ENCODE results near the gene CSRP1. TPM values are rescaled to one million over a fixed set of nuclear protein-coding genes. Genes with fewer than 3 reads are reported as not detected.

The CSRP1 gene
- total RNA-seq, 2 donors from 2014 or later: 186 to 376 TPM

DNA sequence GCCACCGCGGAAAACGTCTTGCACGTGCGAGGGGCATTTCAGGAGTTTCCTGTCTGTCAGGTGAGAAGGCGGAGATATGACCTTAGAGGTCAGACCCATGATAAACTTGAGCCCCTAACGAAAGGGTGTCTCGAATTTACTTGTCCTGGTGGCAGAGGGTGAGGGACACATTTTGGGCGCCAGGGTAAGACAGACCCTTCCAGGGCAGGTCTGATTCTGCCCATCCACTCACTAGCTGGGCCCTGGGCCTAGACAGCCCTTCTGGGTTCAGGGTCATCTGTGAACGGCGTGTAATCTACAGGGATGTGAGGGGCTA, 395 bp upstream of the CSRP1 start:
- Histone ChIP-seq H3K4me1 (peaks cover 6% of the 10 kb centered on the region), H3K27ac (peak overlapping the region; percentile 91), H3K9me3 (no peaks in the 10 kb centered on the region), H3K9ac (ENCODE audit: low read depth in 2 of 2, low read length in 2 of 2) (peak overlapping the region; percentile 95 to 97), H3K27me3 (no peaks in the 10 kb centered on the region), H3K4me3 (peak overlapping the region; percentile 65), H3K36me3 (no peaks in the 10 kb centered on the region)
- TF ChIP-seq, protein P1, sequence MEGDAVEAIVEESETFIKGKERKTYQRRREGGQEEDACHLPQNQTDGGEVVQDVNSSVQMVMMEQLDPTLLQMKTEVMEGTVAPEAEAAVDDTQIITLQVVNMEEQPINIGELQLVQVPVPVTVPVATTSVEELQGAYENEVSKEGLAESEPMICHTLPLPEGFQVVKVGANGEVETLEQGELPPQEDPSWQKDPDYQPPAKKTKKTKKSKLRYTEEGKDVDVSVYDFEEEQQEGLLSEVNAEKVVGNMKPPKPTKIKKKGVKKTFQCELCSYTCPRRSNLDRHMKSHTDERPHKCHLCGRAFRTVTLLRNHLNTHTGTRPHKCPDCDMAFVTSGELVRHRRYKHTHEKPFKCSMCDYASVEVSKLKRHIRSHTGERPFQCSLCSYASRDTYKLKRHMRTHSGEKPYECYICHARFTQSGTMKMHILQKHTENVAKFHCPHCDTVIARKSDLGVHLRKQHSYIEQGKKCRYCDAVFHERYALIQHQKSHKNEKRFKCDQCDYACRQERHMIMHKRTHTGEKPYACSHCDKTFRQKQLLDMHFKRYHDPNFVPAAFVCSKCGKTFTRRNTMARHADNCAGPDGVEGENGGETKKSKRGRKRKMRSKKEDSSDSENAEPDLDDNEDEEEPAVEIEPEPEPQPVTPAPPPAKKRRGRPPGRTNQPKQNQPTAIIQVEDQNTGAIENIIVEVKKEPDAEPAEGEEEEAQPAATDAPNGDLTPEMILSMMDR (IDR thresholded peaks at IDR 0.05): no peak
- intact Hi-C loops (cut with DNase I): no loop called here
- DNase-seq: no peak

DNA sequence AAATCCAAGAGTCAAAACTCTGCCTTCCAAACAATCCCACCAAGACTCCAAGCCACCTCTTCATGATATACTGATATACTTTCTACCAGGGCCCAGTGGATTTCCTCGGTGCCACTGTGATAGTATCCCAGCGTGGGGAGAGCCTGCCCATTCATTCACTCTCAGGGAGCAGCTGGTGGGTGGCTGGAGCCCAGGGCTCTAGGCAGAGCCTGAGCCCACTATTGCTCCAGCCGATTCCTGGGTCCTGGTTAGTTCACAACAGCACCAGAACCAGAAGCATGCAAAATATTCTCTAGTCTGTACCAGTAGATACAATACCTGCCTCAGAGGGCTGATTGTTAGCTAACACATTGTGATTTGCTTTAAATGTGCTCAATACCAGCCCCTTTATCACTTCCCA, 831 bp downstream of the CSRP1 start:
- peak overlapping the region; percentile 65 for H3K4me3 ChIP-seq
- peak overlapping the region; percentile 95 to 97 for H3K9ac ChIP-seq (ENCODE audit: low read depth in 2 of 2, low read length in 2 of 2)
- H3K27ac ChIP-seq: peak overlapping the region; percentile 91
- H3K27me3 ChIP-seq: no peaks in the 10 kb centered on the region
- H3K36me3 ChIP-seq: no peaks in the 10 kb centered on the region
- intact Hi-C loops (cut with DNase I): no loop called here
- no peak for DNase-seq
- no peaks in the 10 kb centered on the region for H3K9me3 ChIP-seq
- peaks cover 6% of the 10 kb centered on the region for H3K4me1 ChIP-seq
- TF ChIP-seq, protein P1 (IDR thresholded peaks at IDR 0.05): no peak

DNA sequence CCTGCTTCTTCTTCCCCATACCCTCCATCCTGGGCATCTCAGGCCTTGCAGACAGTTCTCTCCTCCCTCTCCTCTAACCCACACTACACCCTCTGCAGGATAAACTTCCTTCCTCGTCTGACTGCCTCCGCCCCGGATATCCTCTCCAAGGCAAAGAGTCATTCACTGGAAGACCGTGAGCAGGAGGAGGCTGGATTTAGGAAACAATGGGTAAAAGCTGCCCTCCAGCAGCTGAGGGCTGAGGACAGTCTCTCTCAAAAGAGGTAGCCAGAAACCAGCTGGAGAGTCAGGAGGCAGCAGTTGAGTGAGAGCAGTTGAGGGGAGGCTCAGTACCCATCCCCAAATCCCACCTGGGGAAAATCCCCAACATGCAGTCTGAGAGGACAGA, 1.4 kb downstream of the CSRP1 start:
- H3K9ac ChIP-seq (ENCODE audit: low read depth in 2 of 2, low read length in 2 of 2): peak overlapping the region; percentile 95 to 97
- peaks cover 6% of the 10 kb centered on the region for H3K4me1 ChIP-seq
- peak overlapping the region; percentile 91 for H3K27ac ChIP-seq
- no peaks in the 10 kb centered on the region for H3K36me3 ChIP-seq
- DNase-seq: peak; percentile 79
- intact Hi-C loops (cut with DNase I): no loop called here
- TF ChIP-seq, protein P1 (IDR thresholded peaks at IDR 0.05): no peak
- peak overlapping the region; percentile 65 for H3K4me3 ChIP-seq
- no peaks in the 10 kb centered on the region for H3K27me3 ChIP-seq
- no peaks in the 10 kb centered on the region for H3K9me3 ChIP-seq

DNA sequence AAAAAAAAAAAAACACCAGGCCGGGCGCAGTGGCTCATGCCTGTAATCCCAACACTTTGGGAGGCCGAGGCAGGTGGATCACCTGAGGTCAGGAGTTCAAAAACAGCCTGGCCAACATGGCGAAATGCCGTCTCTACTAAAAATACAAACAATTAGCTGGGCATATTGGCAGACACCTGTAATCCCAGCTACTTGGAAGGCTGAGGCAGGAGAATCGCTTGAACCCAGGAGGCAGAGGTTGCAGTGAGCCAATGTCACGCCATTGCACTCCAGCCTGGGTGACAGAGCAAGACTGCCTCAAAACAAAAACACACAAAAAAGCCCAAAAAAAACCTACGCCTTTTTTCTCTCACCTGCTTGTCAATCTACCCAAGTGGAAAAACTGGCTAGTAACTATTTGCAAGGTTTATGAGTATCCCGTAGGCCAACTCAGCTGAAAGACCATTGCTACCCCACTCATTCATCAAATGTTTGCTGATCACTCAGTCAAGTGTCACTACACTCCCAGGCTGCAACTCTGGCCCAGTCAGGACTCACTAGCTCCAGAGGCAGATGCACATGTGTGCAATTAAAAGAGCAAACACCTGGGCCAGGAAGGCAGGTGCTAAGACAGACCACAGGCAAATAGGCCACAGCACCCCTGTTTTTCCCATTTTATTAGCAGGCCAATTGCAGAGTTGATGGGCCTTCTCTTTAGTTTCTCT, 2.0 kb downstream of the CSRP1 start:
- DNase-seq: no peak
- H3K36me3 ChIP-seq: no peaks in the 10 kb centered on the region
- no peaks in the 10 kb centered on the region for H3K27me3 ChIP-seq
- intact Hi-C loops (cut with DNase I): no loop called here
- TF ChIP-seq, protein P1 (IDR thresholded peaks at IDR 0.05): no peak
- no peaks in the 10 kb centered on the region for H3K9me3 ChIP-seq
- peak overlapping the region; percentile 91 for H3K27ac ChIP-seq
- H3K4me1 ChIP-seq: peaks cover 6% of the 10 kb centered on the region
- H3K9ac ChIP-seq (ENCODE audit: low read depth in 2 of 2, low read length in 2 of 2): peak overlapping the region; percentile 95 to 97
- peak overlapping the region; percentile 65 for H3K4me3 ChIP-seq

DNA sequence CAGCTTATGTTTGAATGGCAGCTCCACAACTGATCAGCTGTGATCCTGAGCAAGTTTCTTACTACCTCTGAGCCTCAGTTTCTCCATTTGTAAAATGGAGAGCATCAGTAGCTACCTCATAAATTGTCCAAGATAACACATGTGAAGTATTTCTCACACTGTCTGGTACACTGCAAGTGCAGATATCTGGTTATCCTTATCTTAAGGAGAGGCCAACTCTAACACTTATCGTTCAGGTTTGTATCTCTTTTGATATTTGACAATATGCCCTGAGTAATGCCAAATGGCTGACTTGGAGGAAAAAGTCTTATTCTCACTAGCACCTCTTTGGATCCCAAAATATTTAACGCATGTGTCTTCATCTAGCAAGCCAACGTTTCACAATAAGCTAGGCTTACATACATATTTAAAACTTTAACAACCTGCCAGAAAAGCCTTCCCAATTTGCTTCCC, 2.7 kb downstream of the CSRP1 start:
- TF ChIP-seq, protein P1 (IDR thresholded peaks at IDR 0.05): no peak
- Histone ChIP-seq H3K36me3 (no peaks in the 10 kb centered on the region), H3K4me1 (peaks cover 6% of the 10 kb centered on the region), H3K27me3 (no peaks in the 10 kb centered on the region), H3K9ac (ENCODE audit: low read depth in 2 of 2, low read length in 2 of 2) (peak overlapping the region; percentile 16 to 51), H3K9me3 (no peaks in the 10 kb centered on the region), H3K4me3 (no peak overlapping the region), H3K27ac (peak overlapping the region; percentile 91)
- DNase-seq: no peak
- intact Hi-C loops (cut with DNase I): no loop called here
